ENCODE data around the gene CCNA2.

GRCh38 chr4:121814756-121815155 is 8.9 kb downstream of the CCNA2 start:
- TF ChIP-seq CTCF (IDR thresholded peaks at IDR 0.05; ENCODE audit: extremely low read depth in 1 of 2, insufficient read depth in 1 of 2, low read depth in 1 of 2, low read length in 2 of 2) (no peak), POLR2A (IDR thresholded peaks at IDR 0.05; ENCODE audit: low read depth, low read length) (no peak), EZH2 (IDR thresholded peaks at IDR 0.05; ENCODE audit: borderline replicate concordance, low read depth, low read length, severe bottlenecking) (no peak)

Measured in endothelial cell of umbilical vein (primary cell).